Keratinocyte (primary cell): ENCODE measurements around the gene CCR5AS.

Experiments used
- DNase-seq: peaks from one replicate; pipeline ENCODE4 v3.0.0-alpha.2; 2011; ENCODE audit warnings: low read depth, missing footprints, low spot score
- FAIRE-seq: peaks from 2 replicates; lab custom pipeline; 2011; peaks lifted over from hg19 to GRCh38; lab: Jason Lieb, UNC
- H2AFZ ChIP-seq: 2 replicates; pipeline ENCODE4 v1.6.0; 2012; ENCODE audit warnings: low read length, control low read depth, inconsistent platforms; ENCODE audit not compliant: control insufficient read depth
- H3K27ac ChIP-seq: 2 replicates; pipeline ENCODE4 v1.5.1; 2011; ENCODE audit warnings: low read length; ENCODE audit not compliant: control insufficient read depth, insufficient read depth
- H3K27me3 ChIP-seq: 3 replicates; pipeline ENCODE4 v1.6.0; 2011; ENCODE audit warnings: low read length; ENCODE audit not compliant: control insufficient read depth, insufficient read depth; ENCODE audit errors: extremely low read depth
- H3K36me3 ChIP-seq, 2 experiments: 2 replicates in 1 of 2; 3 replicates in 1 of 2; pipeline ENCODE4 v1.5.1; 2011; ENCODE audit warnings: low read length in 2 of 2, mild to moderate bottlenecking in 1 of 2; ENCODE audit not compliant: control insufficient read depth in 2 of 2, insufficient read depth in 2 of 2; ENCODE audit errors: extremely low read depth in 1 of 2
- H3K4me1 ChIP-seq: 3 replicates; pipeline ENCODE4 v1.5.1; 2011; ENCODE audit warnings: low read length; ENCODE audit not compliant: control insufficient read depth, insufficient read depth; ENCODE audit errors: extremely low read depth
- H3K4me2 ChIP-seq: 3 replicates; pipeline ENCODE4 v1.6.0; 2011; ENCODE audit warnings: low read depth, low read length; ENCODE audit not compliant: control insufficient read depth, insufficient read depth; ENCODE audit errors: extremely low read depth
- H3K4me3 ChIP-seq, 3 experiments: fragments of 200-600 bp in 1 of 3; sonication (generic) in 1 of 3; 2 replicates in 2 of 3; 3 replicates in 1 of 3; pipeline ENCODE4 v1.5.1; 2011 to 2016; ENCODE audit warnings: low read length in 3 of 3, mild to moderate bottlenecking in 3 of 3, control low read depth in 2 of 3, inconsistent platforms in 1 of 3, low read depth in 1 of 3, mixed read lengths in 1 of 3, mixed run types in 1 of 3, moderate library complexity in 1 of 3; ENCODE audit not compliant: control insufficient read depth in 2 of 3, insufficient read depth in 2 of 3; ENCODE audit errors: extremely low read depth in 1 of 3
- H3K79me2 ChIP-seq: 2 replicates; pipeline ENCODE4 v1.6.0; 2012; ENCODE audit warnings: low read length; ENCODE audit not compliant: control insufficient read depth, insufficient read depth
- H3K9ac ChIP-seq: 3 replicates; pipeline ENCODE4 v1.6.0; 2011; ENCODE audit warnings: low read length; ENCODE audit not compliant: control insufficient read depth, insufficient read depth; ENCODE audit errors: extremely low read depth
- H3K9me1 ChIP-seq: 3 replicates; pipeline ENCODE4 v1.6.0; 2011; ENCODE audit warnings: low read length; ENCODE audit not compliant: control insufficient read depth, insufficient read depth; ENCODE audit errors: extremely low read depth
- H3K9me3 ChIP-seq: 2 replicates; pipeline ENCODE4 v1.5.1; 2012; ENCODE audit warnings: low read depth, low read length; ENCODE audit not compliant: control insufficient read depth
- H4K20me1 ChIP-seq: 3 replicates; pipeline ENCODE4 v1.6.0; 2011; ENCODE audit warnings: low read length; ENCODE audit not compliant: control insufficient read depth, insufficient read depth; ENCODE audit errors: extremely low read depth
- CTCF ChIP-seq, 3 experiments: IDR thresholded peaks in 1 of 3; conservative IDR thresholded peaks in 1 of 3; optimal IDR thresholded peaks in 1 of 3; 2 replicates in 2 of 3; 3 replicates in 1 of 3; pipeline versions ENCODE3 to v1.5.1; 2011; ENCODE audit warnings: low read length in 3 of 3, mild to moderate bottlenecking in 3 of 3, moderate library complexity in 2 of 3, control low read depth in 1 of 3, inconsistent platforms in 1 of 3; ENCODE audit not compliant: insufficient read depth in 2 of 3; ENCODE audit errors: extremely low read depth in 1 of 3
- EZH2 ChIP-seq: IDR thresholded peaks from one replicate; pipeline ENCODE4 v1.6.1; 2012; ENCODE audit warnings: inconsistent platforms, mild to moderate bottlenecking, low read length, moderate library complexity
- dilution Hi-C: fragments of 300-500 bp; cut with MboI; formaldehyde crosslinking; loops from one replicate; pipeline ENCODE4 v1.7.0; 2020; ENCODE audit warnings: low sequenced_read_pairs; ENCODE audit not compliant: extremely low pct_ligation_motif_present

Gene CCR5AS

GRCh38 chr3:46409739-46410489, 3.0 kb upstream of the CCR5AS start:
- no peaks in the 10 kb centered on the region for H3K79me2 ChIP-seq
- H3K9me3 ChIP-seq: no peaks in the 10 kb centered on the region
- no peaks in the 10 kb centered on the region for H3K27me3 ChIP-seq
- no peak overlapping the region for H3K4me3 ChIP-seq
- no peak for FAIRE-seq
- H3K4me2 ChIP-seq: no peak overlapping the region
- no peaks in the 10 kb centered on the region for H3K36me3 ChIP-seq
- DNase-seq: no peak
- no peaks in the 10 kb centered on the region for H4K20me1 ChIP-seq
- H2AFZ ChIP-seq: no peak overlapping the region
- H3K27ac ChIP-seq: no peak overlapping the region
- no peak overlapping the region for H3K9ac ChIP-seq
- no peaks in the 10 kb centered on the region for H3K4me1 ChIP-seq
- dilution Hi-C loops: no loop called here
- no peaks in the 10 kb centered on the region for H3K9me1 ChIP-seq
- TF ChIP-seq EZH2: no peak
- TF ChIP-seq CTCF (optimal IDR thresholded peaks at IDR 0.05 in 1 of 3, IDR thresholded peaks at IDR 0.05 in 1 of 3, conservative IDR thresholded peaks at IDR 0.05 in 1 of 3; ENCODE audit: extremely low read depth in 1 of 3, insufficient read depth in 2 of 3, low read length in 3 of 3): no peak

DNA sequence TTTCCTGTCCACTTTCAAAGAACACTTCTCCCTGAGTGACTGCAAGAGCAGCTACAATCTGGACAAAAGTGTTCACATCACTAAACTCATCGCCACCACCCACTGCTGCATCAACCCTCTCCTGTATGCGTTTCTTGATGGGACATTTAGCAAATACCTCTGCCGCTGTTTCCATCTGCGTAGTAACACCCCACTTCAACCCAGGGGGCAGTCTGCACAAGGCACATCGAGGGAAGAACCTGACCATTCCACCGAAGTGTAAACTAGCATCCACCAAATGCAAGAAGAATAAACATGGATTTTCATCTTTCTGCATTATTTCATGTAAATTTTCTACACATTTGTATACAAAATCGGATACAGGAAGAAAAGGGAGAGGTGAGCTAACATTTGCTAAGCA, 2.0 kb upstream of the CCR5AS start:
- Histone ChIP-seq H3K79me2 (no peaks in the 10 kb centered on the region), H2AFZ (no peak overlapping the region), H3K27ac (no peak overlapping the region), H3K9ac (no peak overlapping the region), H3K9me3 (no peaks in the 10 kb centered on the region), H3K36me3 (no peaks in the 10 kb centered on the region), H4K20me1 (no peaks in the 10 kb centered on the region), H3K4me2 (no peak overlapping the region), H3K4me3 (no peak overlapping the region), H3K4me1 (no peaks in the 10 kb centered on the region), H3K27me3 (no peaks in the 10 kb centered on the region), H3K9me1 (no peaks in the 10 kb centered on the region)
- DNase-seq (no peak), FAIRE-seq (no peak)
- dilution Hi-C loops: no loop called here
- TF ChIP-seq CTCF (optimal IDR thresholded peaks at IDR 0.05 in 1 of 3, IDR thresholded peaks at IDR 0.05 in 1 of 3, conservative IDR thresholded peaks at IDR 0.05 in 1 of 3; ENCODE audit: extremely low read depth in 1 of 3, insufficient read depth in 2 of 3, low read length in 3 of 3) (no peak), EZH2 (no peak)
